GM08714 (cell line): ENCODE measurements around the gene MRPL1.
"Not testable (repeated sequence)": the region's sequence is repeated elsewhere in the genome, so short reads cannot be mapped to it uniquely, and the experiment has no call there.

ENCODE experiments used
- H3K4me3 ChIP-seq: fragments of 200-500 bp; sonication (Bioruptor generic); 2 replicates; pipeline ENCODE4 v1.5.1; 2014; ENCODE audit warnings: mild to moderate bottlenecking, low read length, inconsistent platforms
- ZNF274 ChIP-seq: IDR thresholded peaks from 2 replicates; pipeline ENCODE4 v1.6.1; 2012; ENCODE audit warnings: mild to moderate bottlenecking, low read depth, low read length

Gene MRPL1

GRCh38 chr4:77956917-77957316 lies 94.3 kb downstream of the MRPL1 start:
- no peak for TF ChIP-seq ZNF274
- H3K4me3 ChIP-seq, result no peak overlapping the region

- TF ChIP-seq ZNF274, result no peak
Observed at GRCh38 chr4:77958897-77959296, 96.3 kb downstream of the MRPL1 start.

GRCh38 chr4:77959566-77960338 lies 97.1 kb downstream of the MRPL1 start:
- H3K4me3 ChIP-seq, result no peak overlapping the region
- no peak for TF ChIP-seq ZNF274

More at GRCh38 chr4:77958897-77959296, 96.3 kb downstream of the MRPL1 start:
- H3K4me3 ChIP-seq, result no peak overlapping the region

- no peak overlapping the region for H3K4me3 ChIP-seq
- no peak for TF ChIP-seq ZNF274
Observed at GRCh38 chr4:77960367-77960766, 97.7 kb downstream of the MRPL1 start.

GRCh38 chr4:77963004-77963403 lies 100.4 kb downstream of the MRPL1 start:
- no peak for TF ChIP-seq ZNF274
- no peak overlapping the region for H3K4me3 ChIP-seq

GRCh38 chr4:77973657-77974056 lies 111.0 kb downstream of the MRPL1 start:
- not testable (repeated sequence) for H3K4me3 ChIP-seq

- H3K4me3 ChIP-seq, result not testable (repeated sequence)
Observed at GRCh38 chr4:77982900-77983540, 120.4 kb downstream of the MRPL1 start.

GRCh38 chr4:77983612-77984311 lies 121.1 kb downstream of the MRPL1 start:
- not testable (repeated sequence) for H3K4me3 ChIP-seq

- no peak for TF ChIP-seq ZNF274
Observed at GRCh38 chr4:77989968-77990367, 127.3 kb downstream of the MRPL1 start.

GRCh38 chr4:77990456-77990855 lies 127.8 kb downstream of the MRPL1 start:
- TF ChIP-seq ZNF274, result no peak
- no peak overlapping the region for H3K4me3 ChIP-seq

More at GRCh38 chr4:77989968-77990367, 127.3 kb downstream of the MRPL1 start:
- no peak overlapping the region for H3K4me3 ChIP-seq

- TF ChIP-seq ZNF274, result no peak
- no peak overlapping the region for H3K4me3 ChIP-seq
Observed at GRCh38 chr4:77990904-77991358, 128.3 kb downstream of the MRPL1 start.

GRCh38 chr4:77992581-77992980 lies 130.0 kb downstream of the MRPL1 start:
- TF ChIP-seq ZNF274, result no peak
- no peak overlapping the region for H3K4me3 ChIP-seq

GRCh38 chr4:77994194-77994721 lies 131.6 kb downstream of the MRPL1 start:
- TF ChIP-seq ZNF274, result no peak
- no peak overlapping the region for H3K4me3 ChIP-seq

- TF ChIP-seq ZNF274, result no peak
- no peak overlapping the region for H3K4me3 ChIP-seq
Observed at GRCh38 chr4:77996076-77996475, 133.4 kb downstream of the MRPL1 start.

- H3K4me3 ChIP-seq, result no peak overlapping the region
- TF ChIP-seq ZNF274, result no peak
Observed at GRCh38 chr4:78001531-78001930, 138.9 kb downstream of the MRPL1 start.
